Mesenchymal stem cell (in vitro differentiated cells and primary cell): ENCODE measurements around the gene GGA3.

Experiments used
- DNase-seq: peaks from one replicate; pipeline ENCODE4 v3.0.0-alpha.2; 2013
- H2AFZ ChIP-seq: one replicate; pipeline ENCODE4 v1.6.1; 2013; ENCODE audit warnings: low read depth, mild to moderate bottlenecking, control low read depth, inconsistent platforms, low read length, moderate library complexity
- H2AK5ac ChIP-seq: 2 replicates; pipeline ENCODE4 v1.6.1; 2013; ENCODE audit warnings: low read length, moderate library complexity, mild to moderate bottlenecking, inconsistent platforms; ENCODE audit not compliant: severe bottlenecking
- H2BK120ac ChIP-seq: one replicate; pipeline ENCODE4 v1.6.1; 2013; ENCODE audit warnings: low read depth, mild to moderate bottlenecking, inconsistent platforms, low read length, moderate library complexity
- H2BK12ac ChIP-seq, 2 experiments: one replicate each; pipeline ENCODE4 v1.6.1; 2013; ENCODE audit warnings: inconsistent platforms in 2 of 2, low read length in 2 of 2, mild to moderate bottlenecking in 2 of 2, moderate library complexity in 2 of 2, control low read depth in 1 of 2
- H2BK15ac ChIP-seq: one replicate; pipeline ENCODE4 v1.6.1; 2013; ENCODE audit warnings: mild to moderate bottlenecking, low read depth, inconsistent platforms; ENCODE audit not compliant: poor library complexity, severe bottlenecking
- H2BK5ac ChIP-seq: 2 replicates; pipeline ENCODE4 v1.6.1; 2013; ENCODE audit warnings: low read depth, mild to moderate bottlenecking, low read length, control low read depth, inconsistent platforms; ENCODE audit not compliant: poor library complexity, severe bottlenecking
- H3K14ac ChIP-seq, 2 experiments: one replicate each; pipeline ENCODE4 v1.6.1; 2013; ENCODE audit warnings: inconsistent platforms in 2 of 2, low read length in 2 of 2, control low read depth in 1 of 2, mild to moderate bottlenecking in 1 of 2, moderate library complexity in 1 of 2
- H3K18ac ChIP-seq, 2 experiments: one replicate each; pipeline ENCODE4 v1.6.1; 2013; ENCODE audit warnings: inconsistent platforms in 2 of 2, low read length in 2 of 2, control low read depth in 1 of 2, low read depth in 1 of 2, mild to moderate bottlenecking in 1 of 2
- H3K23ac ChIP-seq, 2 experiments: one replicate each; pipeline ENCODE4 v1.6.1; 2013; ENCODE audit warnings: inconsistent platforms in 2 of 2, low read length in 2 of 2, mild to moderate bottlenecking in 2 of 2, moderate library complexity in 2 of 2, control low read depth in 1 of 2
- H3K27ac ChIP-seq: 2 replicates; pipeline ENCODE4 v1.5.1; 2013; ENCODE audit warnings: mild to moderate bottlenecking, moderate library complexity, low read length, control low read depth, inconsistent platforms; ENCODE audit not compliant: poor library complexity, severe bottlenecking
- H3K27me3 ChIP-seq, 2 experiments: 2 replicates each; pipeline versions ENCODE4 v1.6.1 to v1.7.0; 2013; ENCODE audit warnings: low read length in 2 of 2, mild to moderate bottlenecking in 2 of 2, moderate library complexity in 2 of 2, control low read depth in 1 of 2, inconsistent platforms in 1 of 2; ENCODE audit not compliant: control insufficient read depth in 1 of 2, insufficient read depth in 1 of 2
- H3K36me3 ChIP-seq, 2 experiments: 2 replicates each; pipeline versions ENCODE4 v1.6.1 to v1.7.0; 2013; ENCODE audit warnings: low read length in 2 of 2, control low read depth in 1 of 2, inconsistent platforms in 1 of 2, low read depth in 1 of 2, mild to moderate bottlenecking in 1 of 2; ENCODE audit not compliant: insufficient read depth in 2 of 2, control insufficient read depth in 1 of 2
- H3K4ac ChIP-seq, 2 experiments: one replicate each; pipeline ENCODE4 v1.6.1; 2013; ENCODE audit warnings: inconsistent platforms in 2 of 2, low read length in 2 of 2, mild to moderate bottlenecking in 2 of 2, moderate library complexity in 2 of 2, control low read depth in 1 of 2, low read depth in 1 of 2
- H3K4me1 ChIP-seq: 2 replicates; pipeline ENCODE4 v1.6.1; 2013; ENCODE audit warnings: low read depth, low read length, control low read depth; ENCODE audit not compliant: control insufficient read depth, insufficient read depth
- H3K4me2 ChIP-seq: 2 replicates; pipeline ENCODE4 v1.6.1; 2013; ENCODE audit warnings: low read length, mild to moderate bottlenecking, inconsistent platforms; ENCODE audit not compliant: poor library complexity, severe bottlenecking
- H3K4me3 ChIP-seq, 2 experiments: 2 replicates each; pipeline versions ENCODE4 v1.5.1 to v1.7.0; 2013; ENCODE audit warnings: low read length in 2 of 2, mild to moderate bottlenecking in 2 of 2, control low read depth in 1 of 2, low read depth in 1 of 2; ENCODE audit not compliant: insufficient read depth in 1 of 2
- H3K79me1 ChIP-seq: replicated peaks from 2 replicates; pipeline ENCODE4 v1.6.1; 2013; ENCODE audit warnings: mild to moderate bottlenecking, control low read depth, low read length, inconsistent platforms; ENCODE audit not compliant: poor library complexity, severe bottlenecking
- H3K9ac ChIP-seq: 2 replicates; pipeline ENCODE4 v1.7.0; 2013; ENCODE audit warnings: mild to moderate bottlenecking, low read length, moderate library complexity
- H3K9me3 ChIP-seq: 2 replicates; pipeline ENCODE4 v1.7.0; 2013; ENCODE audit warnings: mild to moderate bottlenecking, low read length; ENCODE audit not compliant: control insufficient read depth
- H4K8ac ChIP-seq: one replicate; pipeline ENCODE4 v1.6.1; 2013; ENCODE audit warnings: inconsistent platforms, mild to moderate bottlenecking, low read length, moderate library complexity
- H4K91ac ChIP-seq: one replicate; pipeline ENCODE4 v1.6.1; 2013; ENCODE audit warnings: mild to moderate bottlenecking, low read length, inconsistent platforms
- WGBS: methylation state at CpG from one replicate; pipeline ENCODE4 v1.1.7; 2013; ENCODE audit warnings: mixed read lengths; 5-methylcytosine and 5-hydroxymethylcytosine counted together

The GGA3 gene

GRCh38 chr17:75228847-75229246 is 32.6 kb downstream of the GGA3 start:
- H3K9ac ChIP-seq: peak overlapping the region; percentile 52
- H4K91ac ChIP-seq: no peak overlapping the region
- peaks cover 26% of the 10 kb centered on the region for H3K79me1 ChIP-seq
- no peak overlapping the region for H4K8ac ChIP-seq
- peaks cover 66 to 74% of the 10 kb centered on the region in 2 experiments for H3K36me3 ChIP-seq
- H3K4me3 ChIP-seq: no peak overlapping the region
- H3K9me3 ChIP-seq: no peaks in the 10 kb centered on the region
- DNase-seq: no peak
- no peaks in the 10 kb centered on the region for H3K4me1 ChIP-seq
- no peak overlapping the region for H2BK120ac ChIP-seq
- no peak overlapping the region for H2AFZ ChIP-seq
- no peak overlapping the region for H2BK12ac ChIP-seq
- H3K23ac ChIP-seq: no peak overlapping the region
- WGBS: 98% methylated on average over 4 of the region's 4 CpGs
- no peak overlapping the region for H2BK15ac ChIP-seq
- no peaks in the 10 kb centered on the region for H3K27me3 ChIP-seq
- H3K18ac ChIP-seq: no peak overlapping the region
- H3K4me2 ChIP-seq: no peak overlapping the region
- H2AK5ac ChIP-seq: no peak overlapping the region
- no peak overlapping the region for H3K27ac ChIP-seq
- no peak overlapping the region for H3K14ac ChIP-seq
- H3K4ac ChIP-seq: no peak overlapping the region
- H2BK5ac ChIP-seq: no peak overlapping the region

DNA sequence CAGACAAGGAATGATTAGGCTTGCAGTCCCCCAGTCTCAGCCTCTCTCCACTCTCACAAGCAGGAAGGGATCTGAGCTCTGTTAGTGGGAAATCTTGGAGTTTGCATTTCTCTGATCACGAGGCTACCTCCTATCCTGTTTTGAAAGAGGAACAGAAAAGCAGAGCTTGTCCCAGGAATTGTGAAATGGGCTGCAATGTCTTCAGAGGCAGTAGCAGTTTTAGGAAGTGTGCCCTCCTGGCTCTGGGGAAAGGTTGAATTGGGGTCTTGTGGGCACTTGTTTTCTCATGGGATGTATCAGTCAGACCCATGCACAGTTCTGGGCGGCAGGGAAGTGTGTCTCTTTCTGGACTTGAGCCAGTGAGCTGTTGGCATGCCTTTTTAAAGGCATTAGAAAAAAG is 33.1 kb downstream of the GGA3 start:
- Histone ChIP-seq H3K18ac (no peak overlapping the region), H4K8ac (no peak overlapping the region), H4K91ac (no peak overlapping the region), H3K79me1 (peaks cover 27% of the 10 kb centered on the region), H3K4ac (no peak overlapping the region), H3K23ac (no peak overlapping the region), H3K4me2 (no peak overlapping the region), H2AK5ac (no peak overlapping the region), H2BK12ac (no peak overlapping the region), H3K4me1 (no peaks in the 10 kb centered on the region), H3K27ac (no peak overlapping the region), H2BK15ac (no peak overlapping the region), H3K4me3 (no peak overlapping the region), H3K27me3 (no peaks in the 10 kb centered on the region), H3K9me3 (no peaks in the 10 kb centered on the region), H3K9ac (peak overlapping the region; percentile 52), H2BK120ac (no peak overlapping the region), H3K36me3 (peaks cover 66 to 73% of the 10 kb centered on the region in 2 experiments), H3K14ac (no peak overlapping the region), H2BK5ac (no peak overlapping the region), H2AFZ (no peak overlapping the region)
- WGBS: 79% methylated on average over 1 of the region's 2 CpGs
- no peak for DNase-seq

- H2BK12ac ChIP-seq: no peak overlapping the region
- H3K18ac ChIP-seq: no peak overlapping the region
- H2AK5ac ChIP-seq: no peak overlapping the region
- H2BK5ac ChIP-seq: no peak overlapping the region
- H2BK15ac ChIP-seq: no peak overlapping the region
- no peaks in the 10 kb centered on the region for H3K4me1 ChIP-seq
- DNase-seq: no peak
- no peak overlapping the region for H3K4me3 ChIP-seq
- peaks cover 24% of the 10 kb centered on the region for H3K79me1 ChIP-seq
- no peak overlapping the region for H3K4ac ChIP-seq
- peak overlapping the region; percentile 52 for H3K9ac ChIP-seq
- H3K9me3 ChIP-seq: no peaks in the 10 kb centered on the region
- no peak overlapping the region for H3K23ac ChIP-seq
- no peak overlapping the region for H3K4me2 ChIP-seq
- H3K27me3 ChIP-seq: no peaks in the 10 kb centered on the region
- H4K8ac ChIP-seq: no peak overlapping the region
- H3K27ac ChIP-seq: no peak overlapping the region
- no peak overlapping the region for H3K14ac ChIP-seq
- H4K91ac ChIP-seq: no peak overlapping the region
- WGBS: 97% methylated on average over 3 of the region's 5 CpGs
- H3K36me3 ChIP-seq: peaks cover 62 to 71% of the 10 kb centered on the region in 2 experiments
- H2AFZ ChIP-seq: no peak overlapping the region
- no peak overlapping the region for H2BK120ac ChIP-seq
These were observed 33.7 kb downstream of the GGA3 start for GRCh38 chr17:75227729-75228128.

- no peak overlapping the region for H3K9ac ChIP-seq
- DNase-seq: no peak
- H2BK12ac ChIP-seq: no peak overlapping the region
- H3K23ac ChIP-seq: no peak overlapping the region
- H3K4ac ChIP-seq: no peak overlapping the region
- no peak overlapping the region for H2BK5ac ChIP-seq
- H3K4me1 ChIP-seq: no peaks in the 10 kb centered on the region
- no peak overlapping the region for H2BK120ac ChIP-seq
- no peak overlapping the region for H4K91ac ChIP-seq
- 90% methylated on average over 14 of the region's 14 CpGs for WGBS
- no peaks in the 10 kb centered on the region for H3K9me3 ChIP-seq
- H3K18ac ChIP-seq: no peak overlapping the region
- no peak overlapping the region for H4K8ac ChIP-seq
- no peak overlapping the region for H3K14ac ChIP-seq
- H3K36me3 ChIP-seq: peaks cover 39 to 61% of the 10 kb centered on the region in 2 experiments
- no peak overlapping the region for H3K27ac ChIP-seq
- H3K79me1 ChIP-seq: peaks cover 15% of the 10 kb centered on the region
- H3K4me2 ChIP-seq: no peak overlapping the region
- no peak overlapping the region for H2AK5ac ChIP-seq
- no peak overlapping the region for H2BK15ac ChIP-seq
- no peaks in the 10 kb centered on the region for H3K27me3 ChIP-seq
- no peak overlapping the region for H2AFZ ChIP-seq
- H3K4me3 ChIP-seq: no peak overlapping the region
These were observed 36.4 kb downstream of the GGA3 start for GRCh38 chr17:75225016-75225415.
